IMR-90 (cell line): Measurements from ENCODE around the gene ZKSCAN4. TPM values are rescaled to one million over a fixed set of nuclear protein-coding genes. Genes with fewer than 3 reads are reported as not detected.

Experiments used
- ATAC-seq: fragments of 200-7000 bp; cut with Tn5 transposase; 2 replicates; pipeline ENCODE4 v1.9.1; 2020; ENCODE audit warnings: low read depth, mild to moderate bottlenecking, moderate library complexity
- BruUV-seq: library from RNA; stranded (reverse); fragments of 400-500 nt; replicated peaks from 2 replicates; lab custom pipeline; 2021; lab: Mats Ljungman, UMichigan
- CTCF ChIA-PET: fragments of 300-600 bp; formaldehyde crosslinking; extraction: SDS; loops from one replicate; lab custom pipeline; 2021; ENCODE audit warnings: antibody characterized with exemption; lab: Yijun Ruan, JAX
- POLR2A ChIA-PET: fragments of 300-600 bp; sonication (Branson Sonifier 250); formaldehyde crosslinking; loops from one replicate; lab custom pipeline; 2022; ENCODE audit warnings: antibody characterized with exemption; ENCODE audit not compliant: unreplicated experiment; lab: Charles Lee
- DNase-seq: peaks from one replicate; pipeline ENCODE4 v3.0.0; 2013
- H2AFZ ChIP-seq: replicated peaks from 2 replicates; pipeline ENCODE3; 2013; ENCODE audit warnings: low read length, mild to moderate bottlenecking; ENCODE audit not compliant: poor library complexity
- H2AK5ac ChIP-seq: 2 replicates; pipeline ENCODE4 v1.6.1; 2013; ENCODE audit warnings: low read depth, low read length, inconsistent platforms
- H2AK9ac ChIP-seq: replicated peaks from 2 replicates; pipeline ENCODE3; 2013; ENCODE audit warnings: mild to moderate bottlenecking, low read depth, low read length, moderate library complexity; ENCODE audit not compliant: poor library complexity
- H2BK120ac ChIP-seq: 2 replicates; pipeline ENCODE4 v1.6.1; 2013; ENCODE audit warnings: low read depth, low read length, inconsistent platforms
- H2BK15ac ChIP-seq: 3 replicates; pipeline ENCODE4 v1.6.1; 2013; ENCODE audit warnings: low read depth, low read length, inconsistent platforms
- H2BK20ac ChIP-seq: 2 replicates; pipeline ENCODE4 v1.6.1; 2013; ENCODE audit warnings: low read depth, mild to moderate bottlenecking, inconsistent platforms, low read length, moderate library complexity
- H2BK5ac ChIP-seq: 2 replicates; pipeline ENCODE4 v1.6.1; 2013; ENCODE audit warnings: mild to moderate bottlenecking, low read depth, low read length, inconsistent platforms; ENCODE audit not compliant: poor library complexity, severe bottlenecking
- H3K14ac ChIP-seq: replicated peaks from 2 replicates; pipeline ENCODE4 v1.6.1; 2013; ENCODE audit warnings: low read depth, low read length, inconsistent platforms
- H3K18ac ChIP-seq: 2 replicates; pipeline ENCODE4 v1.6.1; 2013; ENCODE audit warnings: low read depth, low read length, control low read depth
- H3K23ac ChIP-seq: 2 replicates; pipeline ENCODE4 v1.6.1; 2013; ENCODE audit warnings: low read depth, low read length, inconsistent platforms
- H3K27ac ChIP-seq: 2 replicates; pipeline ENCODE4 v1.5.1; 2013; ENCODE audit warnings: mild to moderate bottlenecking, control low read depth, low read length; ENCODE audit not compliant: insufficient read depth
- H3K27me3 ChIP-seq: 2 replicates; pipeline ENCODE4 v1.6.1; 2013; ENCODE audit warnings: low read length; ENCODE audit not compliant: control insufficient read depth, insufficient read depth
- H3K36me3 ChIP-seq: 2 replicates; pipeline ENCODE4 v1.6.1; 2013; ENCODE audit warnings: low read length, mixed read lengths; ENCODE audit not compliant: control insufficient read depth, insufficient read depth
- H3K4ac ChIP-seq: 2 replicates; pipeline ENCODE4 v1.6.1; 2013; ENCODE audit warnings: low read depth, low read length, inconsistent platforms
- H3K4me1 ChIP-seq: 2 replicates; pipeline ENCODE4 v1.6.1; 2013; ENCODE audit warnings: low read length, mixed read lengths; ENCODE audit not compliant: control insufficient read depth, insufficient read depth
- H3K4me2 ChIP-seq: 2 replicates; pipeline ENCODE4 v1.6.1; 2013; ENCODE audit warnings: low read depth, mild to moderate bottlenecking, control low read depth, low read length, moderate library complexity
- H3K4me3 ChIP-seq: 2 replicates; pipeline ENCODE4 v1.5.1; 2013; ENCODE audit warnings: low read depth, mild to moderate bottlenecking, control low read depth, low read length, moderate library complexity; ENCODE audit not compliant: insufficient read depth
- H3K56ac ChIP-seq: 2 replicates; pipeline ENCODE4 v1.6.1; 2013; ENCODE audit warnings: low read length, inconsistent platforms; ENCODE audit not compliant: insufficient read depth; ENCODE audit errors: extremely low read depth
- H3K79me1 ChIP-seq, 2 experiments: 2 replicates each; pipeline ENCODE4 v1.6.1; 2013; ENCODE audit warnings: low read length in 2 of 2, inconsistent platforms in 1 of 2, low read depth in 1 of 2
- H3K9ac ChIP-seq: 2 replicates; pipeline ENCODE4 v1.6.1; 2013; ENCODE audit warnings: low read depth, low read length, control low read depth
- H3K9me1 ChIP-seq: 2 replicates; pipeline ENCODE4 v1.6.1; 2013; ENCODE audit warnings: low read length, inconsistent platforms; ENCODE audit not compliant: insufficient read depth
- H3K9me3 ChIP-seq: 2 replicates; pipeline ENCODE4 v1.6.1; 2013; ENCODE audit warnings: low read length; ENCODE audit not compliant: control insufficient read depth, insufficient read depth
- H4K20me1 ChIP-seq: 2 replicates; pipeline ENCODE4 v1.6.1; 2013; ENCODE audit warnings: low read length, inconsistent platforms; ENCODE audit not compliant: insufficient read depth
- H4K5ac ChIP-seq: 2 replicates; pipeline ENCODE4 v1.6.1; 2013; ENCODE audit warnings: mild to moderate bottlenecking, low read depth, low read length, control low read depth
- H4K8ac ChIP-seq, 2 experiments: 2 replicates each; pipeline ENCODE4 v1.6.1; 2013; ENCODE audit warnings: low read depth in 2 of 2, low read length in 2 of 2, control low read depth in 1 of 2, inconsistent platforms in 1 of 2
- H4K91ac ChIP-seq: 2 replicates; pipeline ENCODE4 v1.6.1; 2013; ENCODE audit warnings: low read depth, low read length, inconsistent platforms; ENCODE audit not compliant: insufficient read depth
- CEBPB ChIP-seq: IDR thresholded peaks from 2 replicates; pipeline ENCODE4 v1.6.1; 2012; ENCODE audit warnings: low read depth, low read length, improper control_type of control experiment
- MAFK ChIP-seq: IDR thresholded peaks from 2 replicates; pipeline ENCODE4 v1.6.1; 2012; ENCODE audit warnings: low read depth, low read length, improper control_type of control experiment
- MAZ ChIP-seq: IDR thresholded peaks from 2 replicates; pipeline ENCODE4 v1.6.1; 2012; ENCODE audit warnings: low read depth, mild to moderate bottlenecking, low read length, improper control_type of control experiment, moderate library complexity, borderline replicate concordance
- MXI1 ChIP-seq: IDR thresholded peaks from 2 replicates; pipeline ENCODE4 v1.6.1; 2012; ENCODE audit warnings: low read depth, mild to moderate bottlenecking, low read length, moderate library complexity, borderline replicate concordance
- NFE2L2 ChIP-seq: fragments of 150-350 bp; IDR thresholded peaks from 2 replicates; pipeline ENCODE4 v1.6.1; 2016; ENCODE audit warnings: low read depth, mild to moderate bottlenecking, low read length
- RAD21 ChIP-seq: IDR thresholded peaks from 2 replicates; pipeline ENCODE4 v1.6.1; 2012; ENCODE audit warnings: low read length, improper control_type of control experiment
- RCOR1 ChIP-seq: IDR thresholded peaks from 2 replicates; pipeline ENCODE4 v1.6.1; 2012; ENCODE audit warnings: mild to moderate bottlenecking, low read length, improper control_type of control experiment; ENCODE audit not compliant: insufficient replicate concordance
- WGBS, 2 experiments: methylation state at CpG; one replicate each; pipeline versions ENCODE4 v1.1.5 to v1.1.7; 2013; ENCODE audit warnings: missing lambda C conversion rate in 2 of 2; ENCODE audit not compliant: insufficient read length in 1 of 2; ENCODE audit errors: extremely low coverage in 2 of 2; 5-methylcytosine and 5-hydroxymethylcytosine counted together
- dilution Hi-C: fragments of 300-500 bp; cut with HindIII; formaldehyde crosslinking; loops from one replicate; pipeline ENCODE4 v1.14.3; 2018; ENCODE audit warnings: low sequenced_read_pairs; ENCODE audit not compliant: unreplicated experiment
- in situ Hi-C: fragments of 300-500 bp; cut with MboI; formaldehyde crosslinking; loops from 3 replicates; pipeline ENCODE4 v1.14.3; 2019; ENCODE audit warnings: low sequenced_read_pairs, inconsistent platforms, mixed read lengths
- intact Hi-C: fragments of 100-400 bp; cut with micrococcal nuclease; formaldehyde crosslinking; loops from 2 replicates; pipeline ENCODE4 v1.10.0; 2022
- polyA plus RNA-seq, 3 experiments: library from polyadenylated mRNA; depleted of rRNA; stranded (reverse); fragments of >200 nt; gene quantifications; 2 replicates each; pipeline ENCODE4 v1.2.3, GENCODE V29; 2012; ENCODE audit warnings: low replicate concordance in 1 of 3
- total RNA-seq: library from RNA; depleted of rRNA; stranded (reverse); fragments of >200 nt; gene quantifications from 2 replicates; pipeline ENCODE4 v1.2.3, GENCODE V29; 2012
- TF ChIP-seq, protein P1 (sequence below): conservative IDR thresholded peaks from 2 replicates; pipeline ENCODE4 v1.5.1; 2012; ENCODE audit warnings: mild to moderate bottlenecking, low read depth, low read length, improper control_type of control experiment

The ZKSCAN4 gene
- total and polyA plus RNA-seq, 2 of the 4 experiments (the other 2 are of a cell fraction), result 2.4 to 5.7 TPM

- BruUV-seq, result no TSS peak
- Histone ChIP-seq H3K18ac (no peak overlapping the region), H3K27ac (no peak overlapping the region), H4K5ac (no peak overlapping the region), H3K23ac (no peak overlapping the region), H3K4me1 (no peaks in the 10 kb centered on the region), H2BK120ac (no peak overlapping the region), H3K4me2 (no peak overlapping the region), H4K91ac (no peak overlapping the region), H2BK5ac (no peak overlapping the region), H4K8ac (no peak overlapping the region), H3K27me3 (peaks cover 38% of the 10 kb centered on the region), H4K20me1 (no peaks in the 10 kb centered on the region), H2BK20ac (no peak overlapping the region), H3K79me1 (no peaks in the 10 kb centered on the region), H3K9ac (no peak overlapping the region), H2AK9ac (no peak overlapping the region), H3K9me1 (no peaks in the 10 kb centered on the region), H3K56ac (no peak overlapping the region), H2AK5ac (no peak overlapping the region), H3K14ac (no peak overlapping the region), H3K4ac (no peak overlapping the region), H3K9me3 (no peaks in the 10 kb centered on the region), H3K36me3 (no peaks in the 10 kb centered on the region), H3K4me3 (no peak overlapping the region), H2AFZ (no peak overlapping the region), H2BK15ac (no peak overlapping the region)
- in situ Hi-C loops, result loop anchor here (10.0 kb wide), 1 partner anchor 65 kb away; the partner anchor contains the start of gene ZKSCAN8
- dilution Hi-C loops, result no loop called here
- WGBS, 2 experiments, result 40% methylated on average over 1 of the region's 7 CpGs; no CpG with 5 or more reads in 1 of the 2 experiments
- intact Hi-C loops, result loop anchor here (5.0 kb wide), 4 partner anchors 48 to 657 kb away; partner anchors contain the start of gene ZNF165
- ChIA-PET POLR2A (no interaction called here), CTCF (interaction anchor here (0.7 kb wide), 1 partner anchor 149 kb away, joined by 3 read pairs; no protein-coding TSS in a partner anchor)
- no peak for TF ChIP-seq MAFK
- no peak for TF ChIP-seq MAZ
- TF ChIP-seq NFE2L2, result no peak
- TF ChIP-seq, protein P1, sequence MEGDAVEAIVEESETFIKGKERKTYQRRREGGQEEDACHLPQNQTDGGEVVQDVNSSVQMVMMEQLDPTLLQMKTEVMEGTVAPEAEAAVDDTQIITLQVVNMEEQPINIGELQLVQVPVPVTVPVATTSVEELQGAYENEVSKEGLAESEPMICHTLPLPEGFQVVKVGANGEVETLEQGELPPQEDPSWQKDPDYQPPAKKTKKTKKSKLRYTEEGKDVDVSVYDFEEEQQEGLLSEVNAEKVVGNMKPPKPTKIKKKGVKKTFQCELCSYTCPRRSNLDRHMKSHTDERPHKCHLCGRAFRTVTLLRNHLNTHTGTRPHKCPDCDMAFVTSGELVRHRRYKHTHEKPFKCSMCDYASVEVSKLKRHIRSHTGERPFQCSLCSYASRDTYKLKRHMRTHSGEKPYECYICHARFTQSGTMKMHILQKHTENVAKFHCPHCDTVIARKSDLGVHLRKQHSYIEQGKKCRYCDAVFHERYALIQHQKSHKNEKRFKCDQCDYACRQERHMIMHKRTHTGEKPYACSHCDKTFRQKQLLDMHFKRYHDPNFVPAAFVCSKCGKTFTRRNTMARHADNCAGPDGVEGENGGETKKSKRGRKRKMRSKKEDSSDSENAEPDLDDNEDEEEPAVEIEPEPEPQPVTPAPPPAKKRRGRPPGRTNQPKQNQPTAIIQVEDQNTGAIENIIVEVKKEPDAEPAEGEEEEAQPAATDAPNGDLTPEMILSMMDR, result no peak
- no peak for TF ChIP-seq RCOR1
- no peak for TF ChIP-seq MXI1
- no peak for TF ChIP-seq RAD21
- TF ChIP-seq CEBPB, result no peak
- no peak for DNase-seq
- no peak for ATAC-seq
Observed at GRCh38 chr6:28209753-28210535, 42.1 kb downstream of the ZKSCAN4 start.
